ES-I3 (cell line): ENCODE results near the gene C20orf141.

Experiments used
- H3K36me3 ChIP-seq: 2 replicates; pipeline ENCODE4 v1.6.1; 2013; ENCODE audit warnings: mild to moderate bottlenecking, low read length, control low read depth, moderate library complexity; ENCODE audit not compliant: insufficient read depth
- H3K4me1 ChIP-seq: 2 replicates; pipeline ENCODE4 v1.6.1; 2013; ENCODE audit warnings: mild to moderate bottlenecking, control low read depth, low read length; ENCODE audit not compliant: insufficient read depth
- H3K9ac ChIP-seq: 2 replicates; pipeline ENCODE4 v1.6.1; 2013; ENCODE audit warnings: low read depth, mild to moderate bottlenecking, low read length, moderate library complexity
- H3K9me3 ChIP-seq: 2 replicates; pipeline ENCODE4 v1.6.1; 2013; ENCODE audit warnings: mild to moderate bottlenecking, low read length, moderate library complexity; ENCODE audit not compliant: control insufficient read depth, insufficient read depth

The C20orf141 gene

DNA sequence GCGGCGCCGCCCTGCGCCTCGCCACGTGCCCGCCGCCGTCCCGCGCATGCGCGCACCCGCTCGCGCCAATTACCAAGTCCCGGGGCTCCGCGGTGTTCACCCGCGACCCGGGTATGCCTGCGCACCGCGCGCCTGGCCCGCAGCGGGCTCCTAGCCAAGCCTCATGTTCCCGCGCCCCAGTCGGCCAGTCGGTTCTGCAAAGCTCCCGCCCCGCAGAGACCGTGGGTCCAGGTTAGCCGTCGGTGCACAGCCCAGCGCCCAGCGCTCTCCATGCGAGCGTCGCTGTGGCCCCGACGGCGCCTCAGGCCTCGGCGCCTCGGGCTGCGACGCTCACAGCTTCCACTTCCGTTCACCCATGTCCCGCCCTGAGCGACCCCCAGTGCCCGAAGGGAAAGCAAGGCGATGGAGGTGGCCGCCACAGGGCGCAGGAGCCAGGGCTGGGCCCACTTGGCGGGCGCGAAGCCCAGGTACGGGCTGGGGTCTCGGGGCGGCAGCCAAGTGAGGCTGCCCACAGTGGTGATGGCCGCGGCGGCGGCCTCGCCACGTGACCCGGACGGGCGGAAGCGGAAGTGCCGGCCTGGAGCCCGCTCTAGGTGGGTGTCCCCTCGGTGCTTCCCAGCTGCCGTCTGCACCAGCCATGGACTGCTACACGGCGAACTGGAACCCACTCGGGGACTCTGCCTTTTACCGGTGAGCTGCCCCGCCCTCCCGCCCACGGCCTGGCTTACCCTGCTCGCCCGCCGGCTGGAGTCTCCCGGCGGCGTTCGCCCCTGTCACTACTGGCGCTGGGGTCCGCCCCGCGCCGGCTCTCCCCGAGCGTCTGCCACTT, 25.6 kb downstream of the C20orf141 start, which contains the start of the genes PCED1A and VPS16:
Gene PCED1A (minus strand): TSS at position 518 of the 829 bp plus-strand sequence. CDS start 743 bp downstream, outside the sequence.
Gene VPS16 (plus strand): TSS at position 608 of the 829 bp plus-strand sequence. CDS start 30 bp downstream, at position 638.
- H3K9ac ChIP-seq, result peak within 1 kb of the TSS; percentile 82
- no peaks in the 10 kb centered on the region for H3K9me3 ChIP-seq
- H3K4me1 ChIP-seq, result no peaks in the 10 kb centered on the region
- no peaks in the 10 kb centered on the region; the same call in 1 of the 2 replicates for H3K36me3 ChIP-seq

GRCh38 chr20:2840967-2841531, 26.3 kb downstream of the C20orf141 start:
- no peaks in the 10 kb centered on the region for H3K4me1 ChIP-seq
- no peaks in the 10 kb centered on the region; the same call in 1 of the 2 replicates for H3K36me3 ChIP-seq
- no peaks in the 10 kb centered on the region for H3K9me3 ChIP-seq
- peak overlapping the region; percentile 82 for H3K9ac ChIP-seq

DNA sequence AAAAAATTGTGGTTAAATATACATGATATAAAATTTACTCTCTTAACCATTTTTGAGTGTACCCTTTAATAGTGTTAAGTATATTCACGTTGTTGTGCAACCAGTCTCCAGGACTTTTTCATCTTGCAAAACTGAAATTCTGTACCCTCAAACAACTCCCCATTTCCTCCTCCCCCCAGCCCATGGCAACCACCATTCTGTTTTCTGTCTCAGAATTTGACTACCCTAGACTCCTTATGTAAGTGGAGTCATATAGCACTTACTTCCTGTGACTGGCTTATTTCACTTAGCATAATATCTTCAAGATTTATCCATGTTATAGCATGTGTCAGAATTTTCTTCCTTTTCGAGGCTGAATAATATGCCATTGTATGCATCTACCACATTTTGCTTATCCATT, 30.8 kb downstream of the C20orf141 start:
- Histone ChIP-seq H3K4me1 (no peaks in the 10 kb centered on the region), H3K9me3 (no peaks in the 10 kb centered on the region), H3K9ac (no peak overlapping the region), H3K36me3 (no peaks in the 10 kb centered on the region; the same call in 1 of the 2 replicates)

GRCh38 chr20:2846698-2847097, 31.9 kb downstream of the C20orf141 start:
- H3K4me1 ChIP-seq, result no peaks in the 10 kb centered on the region
- no peak overlapping the region for H3K9ac ChIP-seq
- H3K9me3 ChIP-seq, result no peaks in the 10 kb centered on the region
- H3K36me3 ChIP-seq, result no peaks in the 10 kb centered on the region; the same call in 1 of the 2 replicates

- Histone ChIP-seq H3K9ac (no peak overlapping the region), H3K9me3 (no peaks in the 10 kb centered on the region), H3K36me3 (no peaks in the 10 kb centered on the region; the same call in 1 of the 2 replicates), H3K4me1 (no peaks in the 10 kb centered on the region)
Observed at GRCh38 chr20:2847802-2848201, 33.0 kb downstream of the C20orf141 start.

DNA sequence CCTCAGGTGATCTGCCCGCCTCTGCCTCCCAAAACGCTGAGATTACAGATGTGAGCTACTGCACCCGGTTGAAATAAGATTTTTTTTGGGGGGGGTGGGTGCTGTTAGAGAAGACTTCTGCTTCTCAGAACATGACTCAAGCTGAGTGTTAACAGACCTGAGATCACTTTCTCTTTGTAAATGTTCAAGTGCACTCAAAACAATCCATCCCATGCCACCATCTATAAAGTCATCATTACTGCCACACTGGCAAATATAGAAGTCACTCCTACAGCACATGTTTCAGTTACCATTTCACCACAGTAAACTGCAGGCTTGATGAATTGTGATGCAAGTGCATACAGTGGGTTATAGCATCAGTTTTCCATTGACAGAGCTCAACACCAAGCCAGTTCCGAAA, 34.7 kb downstream of the C20orf141 start:
- Histone ChIP-seq H3K4me1 (no peaks in the 10 kb centered on the region), H3K36me3 (no peaks in the 10 kb centered on the region), H3K9ac (no peak overlapping the region), H3K9me3 (no peaks in the 10 kb centered on the region)

DNA sequence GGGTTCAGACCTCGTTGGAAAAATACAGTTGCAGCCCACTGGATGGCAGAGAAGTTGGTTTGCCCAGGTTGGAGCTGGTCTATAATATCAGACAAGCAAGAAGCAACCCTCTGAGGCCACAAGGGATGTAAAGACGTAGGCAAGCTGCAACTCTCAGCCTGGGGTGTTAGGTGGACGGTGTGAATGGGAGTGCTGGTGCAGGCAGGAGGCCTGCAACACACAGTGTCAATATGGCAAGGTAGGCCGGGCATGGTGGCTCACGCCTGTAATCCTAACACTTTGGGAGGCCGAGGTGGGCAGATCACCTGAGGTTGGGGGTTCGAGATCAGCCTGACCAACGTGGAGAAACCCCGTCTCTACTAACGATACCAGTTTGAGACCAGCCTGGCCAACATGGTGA, 36.3 kb downstream of the C20orf141 start:
- Histone ChIP-seq H3K36me3 (no peaks in the 10 kb centered on the region), H3K4me1 (no peaks in the 10 kb centered on the region), H3K9me3 (no peaks in the 10 kb centered on the region), H3K9ac (no peak overlapping the region)

GRCh38 chr20:2858591-2858990, 43.8 kb downstream of the C20orf141 start:
- no peak overlapping the region for H3K9ac ChIP-seq
- H3K4me1 ChIP-seq, result no peaks in the 10 kb centered on the region
- no peaks in the 10 kb centered on the region; the same call in 1 of the 2 replicates for H3K36me3 ChIP-seq
- H3K9me3 ChIP-seq, result no peaks in the 10 kb centered on the region

- no peak overlapping the region for H3K9ac ChIP-seq
- H3K9me3 ChIP-seq, result no peaks in the 10 kb centered on the region
- no peaks in the 10 kb centered on the region; the same call in 1 of the 2 replicates for H3K36me3 ChIP-seq
- H3K4me1 ChIP-seq, result no peaks in the 10 kb centered on the region
Observed at GRCh38 chr20:2859330-2860121, 44.7 kb downstream of the C20orf141 start.

DNA sequence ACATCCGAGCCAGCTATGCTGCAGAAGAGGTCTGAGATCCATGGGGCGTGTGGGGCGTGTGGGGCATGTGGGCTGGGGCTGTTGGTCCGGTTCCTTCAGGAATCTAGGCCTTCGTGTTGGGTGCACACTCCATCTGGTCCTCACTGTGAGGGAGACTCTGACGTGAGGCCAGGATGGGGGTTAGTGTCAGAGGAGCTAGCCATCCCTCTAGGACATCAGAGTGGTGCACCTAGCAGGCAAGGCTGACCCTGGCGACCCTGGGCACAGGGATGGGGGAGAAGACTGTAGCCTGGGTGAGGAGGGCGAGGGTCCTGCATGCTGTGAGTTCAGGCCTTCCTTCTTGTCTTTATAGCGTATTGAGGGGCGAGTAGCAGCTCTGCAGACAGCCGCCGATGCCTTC, 49.8 kb downstream of the C20orf141 start:
- Histone ChIP-seq H3K9ac (no peak overlapping the region), H3K4me1 (no peaks in the 10 kb centered on the region), H3K36me3 (no peaks in the 10 kb centered on the region; the same call in 1 of the 2 replicates), H3K9me3 (no peaks in the 10 kb centered on the region)

DNA sequence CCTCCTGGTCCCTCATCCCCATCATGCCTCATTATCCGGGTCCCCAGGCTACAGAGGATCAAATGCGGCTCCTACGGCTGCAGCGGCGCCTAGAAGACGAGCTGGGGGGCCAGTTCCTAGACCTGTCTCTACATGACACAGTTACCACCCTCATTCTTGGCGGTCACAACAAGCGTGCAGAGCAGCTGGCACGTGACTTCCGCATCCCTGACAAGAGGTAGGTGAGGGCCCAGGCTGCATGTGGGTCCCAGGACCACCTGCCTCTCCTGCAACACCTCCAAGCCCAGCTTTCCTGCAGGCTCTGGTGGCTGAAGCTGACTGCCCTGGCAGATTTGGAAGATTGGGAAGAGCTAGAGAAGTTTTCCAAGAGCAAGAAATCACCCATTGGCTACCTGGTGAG, 50.3 kb downstream of the C20orf141 start:
- Histone ChIP-seq H3K9ac (no peak overlapping the region), H3K36me3 (no peaks in the 10 kb centered on the region; the same call in 1 of the 2 replicates), H3K4me1 (no peaks in the 10 kb centered on the region), H3K9me3 (no peaks in the 10 kb centered on the region)
